Putamen (tissue), 1 donor: ENCODE results near the gene RUNDC1.

Experiments used
- DNase-seq: peaks from one replicate; pipeline ENCODE4 v3.0.0-alpha.2; 2016; ENCODE audit warnings: low spot score

RUNDC1 gene

DNA sequence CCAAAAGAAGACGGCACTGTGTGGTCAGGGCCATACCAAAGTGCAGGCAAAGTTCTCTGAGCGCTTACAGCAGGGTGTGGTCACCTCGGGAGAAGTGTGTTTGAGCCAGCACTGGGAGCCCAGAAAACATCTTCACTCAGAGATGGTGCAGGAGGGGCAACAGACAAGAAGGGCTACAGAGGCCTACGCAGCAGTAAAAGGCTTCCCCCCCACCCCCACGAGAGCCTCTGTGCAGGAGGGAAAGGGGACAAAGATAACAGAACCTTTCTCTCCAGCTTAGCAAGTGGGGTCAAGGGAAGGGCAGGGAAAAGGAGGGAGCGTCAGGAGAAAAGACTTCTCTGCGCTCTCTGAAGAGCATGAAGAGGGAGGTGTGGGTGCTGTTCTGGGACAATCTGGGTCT lies 39.1 kb downstream of the RUNDC1 start:
- DNase-seq, result no peak

DNA sequence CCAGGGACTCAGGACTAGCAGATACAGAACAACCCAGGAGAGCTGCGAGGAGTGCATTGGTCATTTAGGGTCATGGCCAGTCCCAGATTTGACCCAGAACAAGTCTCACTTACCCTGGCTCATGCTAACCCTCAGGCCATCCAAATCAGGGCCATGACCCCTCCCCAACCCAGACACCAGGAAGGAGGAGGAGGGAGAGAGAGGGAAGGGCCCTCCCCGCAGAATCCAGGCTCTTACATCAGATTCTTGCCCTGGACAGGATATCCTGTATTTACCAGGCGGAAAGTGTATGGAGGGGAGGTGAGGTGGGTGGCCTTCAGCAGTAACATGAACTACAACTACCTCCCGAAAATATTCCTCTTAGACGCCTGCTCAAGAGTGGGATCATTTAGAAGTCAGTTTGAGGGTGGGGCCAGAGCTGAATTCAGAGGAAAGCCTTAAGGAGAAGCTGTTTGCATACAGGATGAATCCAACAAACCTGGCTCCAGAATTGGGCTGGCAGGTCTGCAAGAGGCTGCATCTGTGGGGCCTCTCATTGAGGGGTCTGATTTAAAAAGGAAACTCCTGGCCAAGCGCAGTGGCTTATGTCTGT lies 39.8 kb downstream of the RUNDC1 start:
- DNase-seq, result no peak

DNA sequence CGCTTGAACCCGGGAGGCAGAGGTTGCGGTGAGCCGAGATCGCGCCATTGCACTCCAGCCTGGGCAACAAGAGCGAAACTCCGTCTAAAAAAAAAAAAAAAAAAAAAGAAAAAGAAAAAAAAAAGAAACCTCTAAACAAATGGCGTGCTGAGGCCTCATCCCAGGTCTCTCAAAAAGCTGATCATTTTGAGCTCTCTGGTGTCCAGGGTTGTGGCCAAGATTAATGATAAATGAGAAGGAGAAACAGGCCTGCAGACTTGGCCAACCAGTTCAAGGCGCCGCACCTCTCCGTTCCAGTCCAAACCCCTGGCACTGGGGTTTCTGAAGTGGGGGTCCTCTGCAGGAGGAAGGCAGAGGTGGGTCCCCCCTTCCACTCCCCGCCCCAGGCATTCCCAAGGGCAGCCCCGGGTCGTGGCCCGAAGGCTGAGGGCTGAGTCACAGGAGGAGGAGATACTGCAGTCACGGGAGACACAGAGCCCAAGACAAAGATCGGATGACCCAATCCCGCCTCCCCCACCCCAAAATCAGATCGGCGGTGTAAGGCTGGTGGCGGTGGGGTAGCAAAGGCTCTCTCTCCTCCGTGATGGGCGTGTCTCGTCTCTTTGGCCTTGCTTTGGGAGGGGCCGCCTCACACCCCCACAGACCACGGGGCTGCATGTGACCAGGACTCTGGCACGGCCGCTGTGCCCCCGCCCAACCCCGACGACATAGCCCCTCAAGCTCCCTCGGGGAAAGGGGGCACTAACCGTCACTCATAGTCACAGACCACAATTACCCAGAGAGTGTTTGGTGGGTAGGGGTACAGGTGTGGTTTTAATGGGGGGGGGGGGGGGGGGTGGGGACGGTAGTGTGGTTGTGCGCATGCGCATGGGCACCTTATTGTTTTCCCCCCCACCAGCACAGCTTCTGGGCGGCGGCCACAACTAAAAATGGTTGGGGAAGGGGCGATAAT lies 40.7 kb downstream of the RUNDC1 start:
- no peak for DNase-seq

DNA sequence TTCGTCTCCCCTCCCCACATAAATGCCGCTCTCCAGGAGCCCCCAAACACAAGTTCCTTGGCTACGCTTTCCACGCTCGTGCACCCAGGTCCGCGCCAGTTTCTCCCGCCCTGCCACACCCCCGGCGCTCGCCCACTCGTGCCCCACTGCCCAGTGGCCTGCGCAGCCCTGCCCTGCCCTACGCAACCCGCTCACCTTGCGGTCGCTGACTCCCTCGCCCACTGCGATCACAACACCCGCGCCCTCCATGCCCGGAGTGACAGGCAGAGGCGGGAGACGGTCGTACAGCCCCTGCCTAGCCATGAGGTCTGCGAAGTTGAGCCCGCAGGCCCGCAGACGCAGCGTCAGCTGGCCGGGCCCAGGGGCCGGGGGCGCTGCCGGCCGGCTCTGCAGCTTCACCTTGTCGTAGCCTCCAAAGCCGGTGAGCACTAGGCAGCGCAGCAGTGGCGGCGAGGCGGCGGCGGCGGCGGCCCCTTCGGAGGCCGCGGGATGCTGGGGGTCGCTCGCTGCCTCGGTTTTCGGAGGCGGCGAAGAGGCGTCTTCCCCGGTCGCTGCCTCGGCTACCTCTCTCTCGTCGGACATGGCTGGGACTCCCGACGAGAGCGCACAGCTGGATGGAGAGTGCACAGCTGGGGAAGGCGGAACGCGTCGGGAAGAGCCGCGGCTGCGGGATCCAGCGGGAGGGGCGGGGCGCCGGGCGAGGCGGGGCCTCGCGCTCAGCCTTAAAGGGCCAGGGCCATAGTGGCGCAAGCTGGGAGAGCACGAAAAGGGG lies 41.6 kb downstream of the RUNDC1 start, which contains the start of gene VAT1:
VAT1 (minus strand) TSS at position 645 of the 772 bp plus-strand sequence; CDS start at position 582, 63 bp downstream.
- DNase-seq, result peak; percentile 80

DNA sequence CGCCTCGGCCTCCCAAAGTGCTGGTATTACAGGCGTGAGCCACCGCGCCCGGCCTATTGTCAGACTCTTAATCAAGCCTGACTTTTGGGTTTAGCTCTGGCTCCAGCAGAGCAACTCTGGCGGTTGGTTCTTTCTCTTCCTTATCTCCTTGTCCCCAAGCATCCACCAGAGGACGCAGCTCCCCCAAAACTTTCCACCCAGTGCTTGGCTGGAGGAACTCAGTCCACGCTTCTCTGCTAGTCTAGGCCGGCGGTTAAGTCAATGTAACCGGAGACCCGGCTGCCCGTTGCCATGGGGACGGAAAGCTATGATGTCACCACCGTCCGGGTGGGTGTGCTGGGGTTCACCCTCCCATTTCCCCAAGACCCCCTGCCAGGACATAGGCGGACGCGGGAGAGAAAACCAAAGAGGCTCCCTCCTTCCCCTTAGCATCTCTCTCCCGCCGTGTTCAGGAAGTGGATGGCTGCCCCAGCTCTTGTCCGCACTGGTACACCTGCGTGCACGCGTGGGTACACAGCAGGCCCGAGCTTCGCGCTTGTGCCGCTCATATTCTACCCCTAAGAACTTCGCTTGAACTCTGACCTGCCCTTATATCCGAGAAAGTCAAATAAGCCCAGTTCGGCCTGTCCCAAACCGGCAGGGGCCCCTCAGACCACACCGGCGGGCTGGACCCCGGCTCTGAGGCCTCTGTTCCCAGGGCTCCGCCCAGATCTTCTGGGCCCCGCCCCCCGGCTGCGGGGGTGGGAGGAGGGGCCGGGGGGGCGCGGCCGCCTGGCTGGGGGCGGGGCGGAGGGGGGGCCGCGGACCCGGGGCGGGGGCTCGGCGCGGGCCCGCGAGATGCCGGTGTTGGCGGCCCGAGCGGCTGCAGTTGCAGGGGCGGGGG lies 44.3 kb downstream of the RUNDC1 start, which contains the start of gene RND2:
RND2 (plus strand) TSS at position 825 of the 883 bp plus-strand sequence. CDS start 117 bp downstream, outside the sequence.
- peak; percentile 93 for DNase-seq

DNA sequence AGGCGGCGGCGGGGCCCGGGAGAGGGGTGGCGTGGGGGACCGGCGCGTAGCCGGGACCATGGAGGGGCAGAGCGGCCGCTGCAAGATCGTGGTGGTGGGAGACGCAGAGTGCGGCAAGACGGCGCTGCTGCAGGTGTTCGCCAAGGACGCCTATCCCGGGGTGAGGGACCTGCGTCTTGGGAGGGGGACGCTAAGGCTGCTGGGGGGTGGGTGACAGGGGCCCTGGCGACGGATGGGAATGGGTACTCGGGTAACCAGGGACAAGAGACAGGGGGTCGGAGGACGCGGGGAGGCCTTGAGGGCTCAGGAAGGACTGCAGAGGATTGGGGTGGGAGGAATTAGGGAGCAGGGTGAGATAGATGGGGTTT lies 44.9 kb downstream of the RUNDC1 start:
- DNase-seq, result no peak

DNA sequence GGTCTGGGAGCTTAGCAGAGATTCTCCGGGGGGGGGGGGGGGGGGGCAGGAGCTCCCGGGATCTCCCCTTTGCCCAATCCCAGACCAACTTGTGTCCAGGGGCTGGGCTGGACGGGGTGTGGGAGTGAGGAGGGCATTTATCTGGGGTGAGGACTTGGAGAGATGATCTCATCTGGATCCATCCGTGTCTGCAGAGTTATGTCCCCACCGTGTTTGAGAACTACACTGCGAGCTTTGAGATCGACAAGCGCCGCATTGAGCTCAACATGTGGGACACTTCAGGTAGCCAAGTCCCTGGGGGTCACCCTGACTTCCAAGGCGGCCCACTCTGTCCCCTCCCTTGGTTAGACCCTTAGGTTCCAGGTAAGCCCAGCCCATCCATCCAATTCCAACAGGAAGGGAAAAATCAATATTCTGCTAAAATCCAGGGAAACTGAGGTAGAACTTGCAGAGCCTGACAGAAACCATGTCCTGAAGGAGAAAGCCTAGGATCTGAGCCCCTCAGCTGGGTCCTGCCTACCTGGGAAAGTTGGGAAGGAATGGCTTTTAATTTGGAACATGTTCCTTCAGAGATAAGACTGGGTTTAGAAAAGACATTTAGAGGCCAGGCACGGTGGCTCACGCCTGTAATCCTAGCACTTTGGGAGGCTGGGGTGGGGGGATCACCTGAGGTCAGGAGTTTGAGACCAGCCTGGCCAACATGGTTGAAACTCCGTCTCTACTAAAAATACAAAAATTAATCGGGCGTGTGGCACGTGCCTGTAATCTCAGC lies 45.6 kb downstream of the RUNDC1 start:
- no peak for DNase-seq

DNA sequence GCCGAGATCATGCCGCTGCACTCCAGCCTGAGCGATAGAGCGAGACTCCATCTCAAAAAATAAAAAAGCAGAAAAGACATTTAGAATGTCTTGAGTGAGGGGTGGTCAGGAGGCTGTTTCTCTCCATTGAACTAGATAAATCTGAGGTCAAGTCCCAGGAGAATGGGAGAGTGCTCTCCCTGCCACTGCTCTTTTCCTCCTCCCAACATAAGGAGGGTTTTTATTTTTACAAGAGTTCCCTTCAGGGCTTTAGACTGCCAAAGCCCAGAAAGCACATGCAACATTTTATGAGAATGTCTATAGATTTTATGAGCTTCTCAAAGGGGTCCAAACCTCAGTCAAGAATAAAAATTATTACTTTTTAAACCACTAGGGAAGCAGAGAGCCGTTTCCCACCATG lies 46.2 kb downstream of the RUNDC1 start:
- no peak for DNase-seq

DNA sequence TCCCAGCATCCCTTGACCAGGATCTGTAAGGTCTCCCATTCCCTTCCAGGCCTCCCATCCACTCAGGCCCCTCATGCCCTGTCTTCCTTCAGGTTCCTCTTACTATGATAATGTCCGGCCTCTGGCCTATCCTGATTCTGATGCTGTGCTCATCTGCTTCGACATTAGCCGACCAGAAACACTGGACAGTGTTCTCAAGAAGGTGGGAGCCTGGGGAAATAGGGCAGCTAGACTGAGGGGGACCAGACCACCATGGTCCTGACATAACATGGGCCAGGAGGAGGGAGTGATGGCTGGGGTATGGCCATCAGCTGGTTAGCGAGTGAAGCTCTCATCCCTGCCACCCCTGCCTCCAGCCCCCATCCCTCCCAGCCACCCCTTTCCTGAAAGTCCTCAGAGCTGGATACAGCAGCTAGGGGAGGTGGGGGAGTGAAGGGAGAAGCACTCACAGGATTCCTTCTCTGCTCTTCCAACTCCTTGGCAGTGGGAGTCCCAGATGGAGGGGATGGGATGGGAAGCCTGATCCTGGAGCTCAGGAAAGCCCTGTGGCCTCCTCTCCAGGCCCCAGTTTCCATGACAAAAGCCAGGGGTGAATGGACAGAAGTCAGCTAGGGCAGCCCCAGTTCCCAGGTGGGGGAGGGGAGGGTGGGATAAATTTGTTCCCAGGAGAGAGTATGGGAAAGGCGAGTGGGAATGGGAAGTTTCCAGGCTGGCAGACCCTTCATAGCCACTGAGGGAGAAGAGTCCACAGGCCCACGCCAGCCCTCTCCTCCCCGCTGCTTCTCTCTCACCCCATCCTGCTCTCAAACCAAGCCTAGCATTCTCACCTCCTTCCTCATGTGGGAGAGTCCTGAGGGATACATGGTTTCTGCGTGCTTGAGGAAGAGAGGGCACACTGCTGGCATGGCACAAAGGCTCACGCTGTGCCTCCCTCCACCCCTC lies 47.0 kb downstream of the RUNDC1 start:
- DNase-seq, result no peak

DNA sequence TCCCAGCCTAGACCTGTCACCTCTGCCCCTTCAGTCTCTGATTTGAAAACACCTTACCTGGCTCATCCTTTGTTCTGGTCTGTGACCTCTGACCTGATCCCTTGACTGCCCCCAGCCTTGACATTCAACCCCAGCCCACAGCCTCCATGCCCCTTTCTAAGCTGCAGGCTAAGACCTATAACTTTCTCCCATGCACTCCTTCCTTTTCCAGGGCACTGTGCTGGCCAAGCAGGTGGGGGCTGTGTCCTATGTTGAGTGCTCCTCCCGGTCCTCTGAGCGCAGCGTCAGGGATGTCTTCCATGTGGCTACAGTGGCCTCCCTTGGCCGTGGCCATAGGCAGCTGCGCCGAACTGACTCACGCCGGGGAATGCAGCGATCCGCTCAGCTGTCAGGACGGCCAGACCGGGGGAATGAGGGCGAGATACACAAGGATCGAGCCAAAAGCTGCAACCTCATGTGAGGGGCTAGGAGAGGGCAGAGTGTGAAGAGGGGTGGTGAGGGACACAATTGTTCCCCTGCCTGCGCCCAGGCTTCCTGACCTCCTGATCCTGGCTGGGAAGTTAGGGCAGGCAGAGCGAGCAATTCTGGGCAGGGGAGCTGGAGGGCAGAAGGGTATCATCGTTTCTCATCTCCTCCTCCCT lies 48.0 kb downstream of the RUNDC1 start:
- no peak for DNase-seq

DNA sequence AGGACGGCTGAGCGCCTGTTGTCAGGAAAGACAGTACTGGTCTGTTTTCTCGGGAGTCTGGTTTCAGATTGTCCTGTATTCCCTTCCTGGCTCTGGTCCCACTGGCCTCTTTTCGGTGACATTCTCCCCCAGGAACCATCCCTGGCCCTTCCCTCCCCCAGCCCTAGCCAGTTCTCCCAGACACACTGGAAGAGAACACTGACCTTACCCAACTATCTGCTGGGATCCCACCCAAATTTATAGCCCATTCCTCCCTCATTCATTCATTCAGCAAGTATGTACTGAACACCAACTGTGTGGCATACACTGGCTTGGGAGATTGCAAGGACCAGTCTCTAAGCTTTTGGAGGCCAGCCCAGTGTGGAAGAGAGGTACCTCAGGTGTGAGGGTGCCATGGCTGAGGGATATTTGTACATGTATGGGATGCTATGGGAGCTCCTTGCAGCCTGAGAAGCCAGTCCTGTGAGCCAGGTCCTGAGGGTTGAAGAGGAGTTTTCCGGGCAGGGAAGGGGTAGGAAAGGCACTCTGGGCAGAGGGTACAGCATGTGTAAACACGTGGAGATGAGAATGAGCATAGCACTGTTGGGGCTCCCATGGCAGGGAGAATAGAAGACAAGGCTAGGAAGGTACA lies 49.9 kb downstream of the RUNDC1 start:
- DNase-seq, result no peak

DNA sequence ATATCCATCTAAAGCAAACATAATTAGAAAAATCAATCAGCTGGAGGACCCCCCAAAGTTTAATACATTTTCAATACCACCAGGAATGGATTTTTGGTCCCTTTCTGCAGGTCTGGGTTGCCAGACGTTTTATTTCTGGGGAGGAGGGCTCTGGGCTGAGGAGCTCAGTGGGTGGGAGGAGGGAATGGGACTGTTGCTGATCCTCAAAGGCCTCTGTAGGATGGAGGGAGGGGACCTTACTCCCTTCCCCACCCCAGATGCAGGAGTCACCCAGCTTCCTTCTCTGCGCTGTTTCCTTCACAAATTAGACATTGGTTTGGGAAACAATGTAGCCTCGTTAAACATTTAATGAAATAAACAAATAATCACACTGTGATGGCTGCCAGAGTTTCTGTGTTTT lies 51.3 kb downstream of the RUNDC1 start:
- DNase-seq, result no peak

DNA sequence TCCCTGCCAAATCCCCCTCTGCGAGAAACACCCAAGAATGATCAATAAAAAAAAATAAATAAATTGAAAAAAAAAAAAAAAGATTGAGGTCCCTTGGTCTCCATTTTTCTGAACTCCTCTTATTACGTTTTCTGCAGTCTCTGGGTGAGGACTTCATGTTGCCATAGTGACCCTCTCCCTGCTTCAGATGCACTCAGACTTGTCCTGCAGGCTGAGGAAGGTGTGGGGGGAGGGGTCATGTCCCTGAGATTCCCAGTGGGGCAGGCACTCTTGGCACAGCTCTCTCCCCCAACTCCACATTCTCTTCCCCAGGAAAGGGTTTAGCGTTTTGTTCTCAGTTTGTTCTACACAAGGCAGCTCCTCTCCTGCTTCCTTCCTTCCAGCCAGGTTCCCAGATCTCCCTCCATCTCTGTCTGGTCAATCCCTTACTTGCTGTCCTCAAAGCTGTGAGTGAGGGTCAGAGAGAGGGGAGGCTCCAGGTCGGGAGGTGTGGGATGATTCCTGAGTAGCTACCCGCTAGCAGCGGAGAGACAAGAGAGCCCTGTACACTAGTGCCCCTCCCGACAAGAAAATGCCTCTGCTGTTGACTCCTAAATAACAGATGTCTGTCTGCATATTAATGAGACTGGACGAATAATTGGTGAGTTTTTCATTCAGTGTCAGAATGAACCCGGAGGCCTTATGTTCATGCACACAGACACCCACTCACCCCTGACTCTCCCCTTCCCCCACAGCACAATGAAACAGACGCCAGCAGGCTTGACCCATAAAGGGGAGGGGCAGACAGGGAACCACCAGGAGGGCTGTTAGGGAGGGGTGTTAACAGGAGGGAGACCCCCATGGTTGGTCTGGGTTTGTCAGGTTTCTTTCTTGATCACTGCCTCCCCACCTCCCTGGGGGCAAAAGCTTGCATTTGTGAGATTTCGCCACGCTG lies 53.9 kb downstream of the RUNDC1 start:
- DNase-seq, result no peak

DNA sequence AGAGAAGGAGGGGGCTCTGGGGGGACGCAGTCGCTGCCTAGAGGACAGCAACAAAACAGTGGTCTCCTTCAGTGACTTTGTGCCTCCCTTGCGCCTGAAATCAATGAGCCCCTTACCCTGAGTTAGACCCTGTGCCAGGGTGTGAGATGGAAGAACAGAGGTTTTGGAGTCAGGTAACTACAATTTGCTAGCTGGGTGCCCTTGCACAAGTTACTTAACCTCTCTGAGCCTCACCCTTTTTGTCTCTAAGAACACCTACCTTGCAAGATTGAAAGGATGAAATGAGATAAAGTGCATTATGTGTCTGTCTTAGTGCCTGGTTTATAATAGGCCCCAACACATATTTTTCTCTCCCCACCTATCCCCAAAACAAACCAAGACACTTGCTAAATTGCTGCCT lies 54.5 kb downstream of the RUNDC1 start:
- no peak for DNase-seq

DNA sequence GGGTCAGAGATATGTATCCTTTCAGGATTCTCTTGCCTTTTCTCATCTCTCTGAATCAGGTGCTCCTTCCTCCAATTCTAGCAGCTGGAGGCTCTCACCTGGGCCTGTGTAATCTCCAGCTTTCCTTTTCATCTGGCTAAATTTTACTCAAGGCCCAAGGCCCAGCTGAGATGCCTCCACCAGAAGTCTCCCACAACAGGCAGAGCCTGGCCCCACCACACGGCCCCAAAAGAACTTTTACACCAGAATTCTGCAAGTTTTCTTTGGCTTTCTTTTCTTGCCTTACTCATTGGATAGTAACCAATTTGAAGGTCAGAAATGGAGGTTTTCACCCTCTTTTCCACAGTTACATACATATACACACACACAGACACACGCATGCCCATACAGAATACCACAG lies 59.3 kb downstream of the RUNDC1 start:
- DNase-seq, result no peak

DNA sequence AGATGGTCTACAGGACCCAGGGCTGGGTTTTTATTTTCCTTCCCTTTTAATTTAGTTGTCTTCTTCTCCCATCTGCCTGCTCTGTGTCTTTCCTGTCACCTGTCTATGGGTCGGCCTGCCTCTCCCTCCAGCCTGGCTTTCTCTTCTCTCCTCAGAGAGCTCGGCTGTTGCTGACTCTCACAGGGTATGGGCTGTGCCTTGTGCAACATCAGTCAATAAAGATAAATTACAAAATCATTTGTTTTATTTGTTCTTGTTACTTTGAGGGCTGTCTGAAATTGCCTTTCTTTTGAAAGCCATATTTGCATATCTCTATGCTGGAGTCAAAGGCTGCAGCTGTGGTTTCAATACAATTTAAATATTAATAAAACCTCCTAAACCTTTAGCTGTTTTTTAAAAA lies 60.3 kb downstream of the RUNDC1 start:
- no peak for DNase-seq

DNA sequence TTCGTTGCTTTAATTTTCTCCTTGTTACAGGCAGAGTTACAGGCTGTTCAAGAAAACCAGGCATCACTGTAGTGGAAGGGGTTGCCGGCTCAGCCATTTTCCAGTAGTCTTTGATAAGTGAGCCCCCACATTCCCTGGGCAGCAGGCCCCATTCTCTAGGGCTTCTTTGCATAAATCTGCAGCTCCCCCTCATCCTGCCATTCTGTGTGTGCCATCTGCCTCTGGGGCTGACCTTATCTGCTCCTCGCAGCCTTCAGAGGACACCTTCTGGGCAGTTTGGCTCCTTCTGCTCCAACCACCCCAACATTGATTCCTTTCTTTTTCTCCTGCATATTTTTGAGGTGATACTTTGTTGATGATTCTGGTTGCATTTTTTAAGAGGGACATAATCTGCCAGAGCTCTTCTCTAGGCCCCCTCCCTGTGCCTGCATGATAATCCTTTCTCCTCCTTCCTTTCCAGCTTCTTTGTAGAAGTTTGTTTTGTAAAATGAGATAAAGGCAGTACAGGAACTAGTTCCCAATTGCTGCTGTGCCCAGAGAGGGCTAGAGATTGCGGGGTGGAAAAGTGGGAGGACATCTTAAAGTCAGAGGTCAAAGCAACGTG lies 61.8 kb downstream of the RUNDC1 start:
- no peak for DNase-seq
